Parathyroid adenoma (tissue), 2 donors: ENCODE results near the gene LCOR.

Experiments
- H2AFZ ChIP-seq: fragments of 300-600 bp; sonication (generic); one replicate; pipeline ENCODE4 v1.7.0; 2017; ENCODE audit warnings: antibody characterized with exemption, mild to moderate bottlenecking
- H3K27ac ChIP-seq: fragments of 300-600 bp; sonication (generic); one replicate; pipeline ENCODE4 v1.7.0; 2017
- H3K27me3 ChIP-seq: fragments of 300-600 bp; sonication (generic); one replicate; pipeline ENCODE4 v1.7.0; 2017; ENCODE audit warnings: low read length; ENCODE audit not compliant: control insufficient read depth, insufficient read depth
- H3K36me3 ChIP-seq: fragments of 300-600 bp; sonication (generic); one replicate; pipeline ENCODE4 v1.7.0; 2017; ENCODE audit warnings: low read length; ENCODE audit not compliant: control insufficient read depth, insufficient read depth
- H3K4me1 ChIP-seq: fragments of 300-600 bp; sonication (generic); one replicate; pipeline ENCODE4 v1.7.0; 2017; ENCODE audit warnings: control low read depth
- H3K4me2 ChIP-seq: fragments of 300-600 bp; sonication (generic); one replicate; pipeline ENCODE4 v1.7.0; 2017; ENCODE audit warnings: low read length
- H3K4me3 ChIP-seq: fragments of 300-600 bp; sonication (generic); one replicate; pipeline ENCODE4 v1.7.0; 2017; ENCODE audit warnings: low read depth, low read length
- H3K79me2 ChIP-seq: fragments of 300-600 bp; sonication (generic); one replicate; pipeline ENCODE4 v1.7.0; 2017; ENCODE audit warnings: control low read depth
- H3K9ac ChIP-seq: fragments of 300-600 bp; sonication (generic); one replicate; pipeline ENCODE4 v1.7.0; 2017; ENCODE audit warnings: mild to moderate bottlenecking
- H3K9me3 ChIP-seq: fragments of 300-600 bp; sonication (generic); one replicate; pipeline ENCODE4 v1.7.0; 2017; ENCODE audit warnings: low read length; ENCODE audit not compliant: control insufficient read depth
- CTCF ChIP-seq: fragments of 300-600 bp; sonication (generic); IDR thresholded peaks from one replicate; pipeline ENCODE4 v1.7.0; 2017; ENCODE audit warnings: antibody characterized with exemption, mild to moderate bottlenecking
- donor health status: primary hyperparathyroidism.

The LCOR gene

DNA sequence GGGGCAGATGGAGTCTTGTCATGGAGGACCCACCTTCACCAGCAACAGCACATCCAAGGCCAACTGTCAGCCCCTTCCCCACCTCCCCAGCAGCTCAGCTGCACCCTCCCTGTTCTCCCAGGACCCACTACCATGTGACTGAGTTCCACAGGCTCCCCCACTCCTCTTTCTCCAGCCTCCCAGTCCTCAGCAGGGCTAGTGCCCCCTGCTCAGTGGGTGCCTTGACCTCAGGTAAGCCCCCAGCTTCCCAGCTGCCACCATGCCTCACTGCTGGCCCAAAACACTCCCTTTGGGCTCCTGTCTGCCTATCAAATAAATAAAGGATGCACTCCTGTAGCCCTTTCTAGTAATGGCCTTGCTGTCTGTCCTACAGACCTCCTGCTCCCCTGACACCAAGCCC, 179.3 kb downstream of the LCOR start:
- H3K4me3 ChIP-seq, result no peak overlapping the region
- H3K36me3 ChIP-seq, result peaks cover 3% of the 10 kb centered on the region
- H3K27ac ChIP-seq, result no peak overlapping the region
- no peaks in the 10 kb centered on the region for H3K4me1 ChIP-seq
- H2AFZ ChIP-seq, result no peak overlapping the region
- H3K4me2 ChIP-seq, result no peak overlapping the region
- no peak for TF ChIP-seq CTCF
- no peak overlapping the region for H3K9ac ChIP-seq
- peaks cover 3% of the 10 kb centered on the region for H3K9me3 ChIP-seq
- H3K79me2 ChIP-seq, result no peaks in the 10 kb centered on the region
- no peaks in the 10 kb centered on the region for H3K27me3 ChIP-seq

- Histone ChIP-seq H3K27me3 (no peaks in the 10 kb centered on the region), H3K4me2 (no peak overlapping the region), H3K9ac (no peak overlapping the region), H3K4me1 (no peaks in the 10 kb centered on the region), H3K9me3 (peaks cover 3% of the 10 kb centered on the region), H2AFZ (no peak overlapping the region), H3K4me3 (no peak overlapping the region), H3K79me2 (no peaks in the 10 kb centered on the region), H3K27ac (no peak overlapping the region), H3K36me3 (peaks cover 2% of the 10 kb centered on the region)
- TF ChIP-seq CTCF, result no peak
Measured at GRCh38 chr10:97012470-97012869, 180.4 kb downstream of the LCOR start.

DNA sequence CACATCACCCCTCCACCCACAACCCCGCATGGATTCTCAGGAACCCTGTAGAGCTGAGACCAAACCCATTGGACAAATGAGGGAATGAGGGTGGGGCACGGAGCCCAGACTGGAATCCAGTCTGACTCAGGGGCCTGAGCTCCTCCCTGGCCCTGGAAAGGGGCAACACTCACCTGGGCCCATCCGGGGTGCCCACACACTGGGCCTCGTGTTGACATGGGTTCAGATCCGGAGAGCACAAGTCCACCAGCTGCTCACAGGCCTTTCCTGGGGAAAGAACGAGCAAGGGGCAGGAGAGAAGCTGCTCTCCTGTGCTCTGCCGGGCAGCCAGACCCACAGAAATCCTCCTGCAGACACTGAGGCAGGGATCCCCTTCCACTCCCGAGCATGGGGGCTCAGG, 181.5 kb downstream of the LCOR start:
- Histone ChIP-seq H3K27me3 (no peaks in the 10 kb centered on the region), H3K27ac (no peak overlapping the region), H3K4me3 (no peak overlapping the region), H3K36me3 (no peaks in the 10 kb centered on the region), H3K4me2 (no peak overlapping the region), H3K79me2 (no peaks in the 10 kb centered on the region), H3K4me1 (no peaks in the 10 kb centered on the region), H3K9ac (no peak overlapping the region), H3K9me3 (no peaks in the 10 kb centered on the region), H2AFZ (no peak overlapping the region)
- TF ChIP-seq CTCF, result no peak

- Histone ChIP-seq H3K27ac (no peak overlapping the region), H3K36me3 (no peaks in the 10 kb centered on the region), H3K79me2 (no peaks in the 10 kb centered on the region), H3K9ac (no peak overlapping the region), H2AFZ (no peak overlapping the region), H3K4me2 (no peak overlapping the region), H3K27me3 (no peaks in the 10 kb centered on the region), H3K4me1 (no peaks in the 10 kb centered on the region), H3K9me3 (no peaks in the 10 kb centered on the region), H3K4me3 (no peak overlapping the region)
- no peak for TF ChIP-seq CTCF
Measured at GRCh38 chr10:97013983-97014382, 181.9 kb downstream of the LCOR start.

DNA sequence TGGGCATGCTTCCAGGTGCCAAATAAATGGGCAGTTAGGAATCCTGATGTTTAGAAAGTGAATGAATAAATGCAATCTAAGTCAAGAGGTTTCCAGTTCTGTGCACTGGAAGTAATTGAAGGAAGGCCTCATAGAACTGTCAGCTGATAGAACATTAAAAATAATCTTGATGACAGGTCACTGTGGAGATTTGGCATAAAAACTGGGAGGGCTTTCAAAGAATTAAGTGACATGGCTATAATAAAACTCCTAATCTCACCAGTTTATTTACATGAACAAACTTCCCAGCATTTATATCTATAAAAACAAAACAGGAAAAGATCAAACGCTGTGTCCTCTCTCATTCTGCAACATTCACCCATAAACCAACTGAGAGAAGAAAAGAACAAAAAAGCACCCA, 183.1 kb downstream of the LCOR start:
- H3K27me3 ChIP-seq, result no peaks in the 10 kb centered on the region
- H3K27ac ChIP-seq, result no peak overlapping the region
- H3K36me3 ChIP-seq, result no peaks in the 10 kb centered on the region
- H3K79me2 ChIP-seq, result no peaks in the 10 kb centered on the region
- no peaks in the 10 kb centered on the region for H3K4me1 ChIP-seq
- H2AFZ ChIP-seq, result no peak overlapping the region
- no peak for TF ChIP-seq CTCF
- H3K9me3 ChIP-seq, result no peaks in the 10 kb centered on the region
- H3K9ac ChIP-seq, result no peak overlapping the region
- H3K4me3 ChIP-seq, result no peak overlapping the region
- no peak overlapping the region for H3K4me2 ChIP-seq
